ENCODE results near the gene NFKBIE. TPM values are rescaled to one million over a fixed set of nuclear protein-coding genes. Genes with fewer than 3 reads are reported as not detected.

The NFKBIE gene
- total RNA-seq, 1 donor, result 4.7 TPM

DNA sequence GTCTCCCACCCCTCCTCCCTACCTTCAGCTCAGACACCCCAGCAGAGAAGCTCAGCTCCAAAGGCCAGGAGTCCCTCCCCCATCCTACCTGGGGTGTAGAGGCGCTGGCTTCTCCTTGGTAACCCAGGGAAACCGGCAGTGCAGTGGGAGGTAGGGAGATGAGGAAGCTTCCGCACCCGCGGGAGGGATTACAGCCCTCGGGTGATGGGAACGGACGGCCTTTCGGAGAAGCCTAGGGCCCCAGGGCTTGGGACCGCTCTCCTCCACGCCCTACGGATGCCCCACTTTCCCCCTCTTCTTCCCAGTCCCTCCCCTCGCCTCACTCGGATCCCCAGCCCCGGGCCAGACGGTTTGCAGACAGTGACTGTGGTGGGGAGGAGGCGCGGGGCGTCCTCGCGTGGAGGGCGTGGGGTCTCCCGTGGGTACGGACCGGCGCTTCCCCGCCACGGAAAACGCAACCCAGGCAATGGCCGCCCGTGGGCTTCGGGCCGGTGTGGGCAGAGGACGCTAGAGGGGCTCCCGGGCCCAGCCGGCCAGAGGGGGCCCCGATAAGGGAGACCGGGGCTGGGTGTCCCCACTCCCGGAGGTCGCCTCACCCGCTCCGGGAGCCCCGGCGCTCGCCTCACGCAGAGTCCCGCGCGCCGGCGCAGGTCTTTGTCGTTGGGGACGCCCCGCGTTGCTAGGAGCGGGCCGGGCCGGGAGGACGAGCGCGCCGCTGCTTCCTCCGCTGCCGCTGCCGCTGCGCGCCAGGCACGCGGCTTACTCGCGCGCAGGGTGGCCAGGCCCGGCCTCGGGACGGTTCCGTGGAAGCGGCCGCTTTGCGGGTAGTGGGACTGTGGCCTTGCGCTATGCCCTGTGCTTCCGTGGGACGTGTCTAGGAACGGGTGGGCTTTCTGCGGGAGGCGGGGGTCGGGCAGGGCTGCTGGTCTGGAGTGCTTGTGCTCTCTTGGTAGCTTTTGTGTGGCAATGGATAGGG, 32.0 kb upstream of the NFKBIE start:
- Histone ChIP-seq H2AFZ (ENCODE audit: low read length) (no peak overlapping the region), H4K20me1 (ENCODE audit: insufficient read depth, low read length) (peaks cover 3% of the 10 kb centered on the region), H3K79me2 (ENCODE audit: insufficient read depth, low read length) (no peaks in the 10 kb centered on the region), H3K27me3 (ENCODE audit: insufficient read depth, low read length) (peaks cover 53% of the 10 kb centered on the region), H3K9me3 (ENCODE audit: low read depth, low read length) (no peaks in the 10 kb centered on the region), H3K36me3 (ENCODE audit: insufficient read depth, low read length) (peaks cover 11% of the 10 kb centered on the region), H3K4me2 (ENCODE audit: insufficient read depth, low read length) (peak overlapping the region; percentile 39), H3K4me1 (ENCODE audit: insufficient read depth, low read length) (no peaks in the 10 kb centered on the region), H3K4me3 (ENCODE audit: insufficient read depth, low read length) (peak overlapping the region; percentile 42), H3K27ac (ENCODE audit: low read depth, low read length) (no peak overlapping the region)
- DNase-seq (ENCODE audit: insufficient read length, low spot score, missing footprints), result peak; percentile 87
- TF ChIP-seq, protein P1, sequence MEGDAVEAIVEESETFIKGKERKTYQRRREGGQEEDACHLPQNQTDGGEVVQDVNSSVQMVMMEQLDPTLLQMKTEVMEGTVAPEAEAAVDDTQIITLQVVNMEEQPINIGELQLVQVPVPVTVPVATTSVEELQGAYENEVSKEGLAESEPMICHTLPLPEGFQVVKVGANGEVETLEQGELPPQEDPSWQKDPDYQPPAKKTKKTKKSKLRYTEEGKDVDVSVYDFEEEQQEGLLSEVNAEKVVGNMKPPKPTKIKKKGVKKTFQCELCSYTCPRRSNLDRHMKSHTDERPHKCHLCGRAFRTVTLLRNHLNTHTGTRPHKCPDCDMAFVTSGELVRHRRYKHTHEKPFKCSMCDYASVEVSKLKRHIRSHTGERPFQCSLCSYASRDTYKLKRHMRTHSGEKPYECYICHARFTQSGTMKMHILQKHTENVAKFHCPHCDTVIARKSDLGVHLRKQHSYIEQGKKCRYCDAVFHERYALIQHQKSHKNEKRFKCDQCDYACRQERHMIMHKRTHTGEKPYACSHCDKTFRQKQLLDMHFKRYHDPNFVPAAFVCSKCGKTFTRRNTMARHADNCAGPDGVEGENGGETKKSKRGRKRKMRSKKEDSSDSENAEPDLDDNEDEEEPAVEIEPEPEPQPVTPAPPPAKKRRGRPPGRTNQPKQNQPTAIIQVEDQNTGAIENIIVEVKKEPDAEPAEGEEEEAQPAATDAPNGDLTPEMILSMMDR (IDR thresholded peaks at IDR 0.05; ENCODE audit: extremely low read depth, low read depth, low read length), result no peak

DNA sequence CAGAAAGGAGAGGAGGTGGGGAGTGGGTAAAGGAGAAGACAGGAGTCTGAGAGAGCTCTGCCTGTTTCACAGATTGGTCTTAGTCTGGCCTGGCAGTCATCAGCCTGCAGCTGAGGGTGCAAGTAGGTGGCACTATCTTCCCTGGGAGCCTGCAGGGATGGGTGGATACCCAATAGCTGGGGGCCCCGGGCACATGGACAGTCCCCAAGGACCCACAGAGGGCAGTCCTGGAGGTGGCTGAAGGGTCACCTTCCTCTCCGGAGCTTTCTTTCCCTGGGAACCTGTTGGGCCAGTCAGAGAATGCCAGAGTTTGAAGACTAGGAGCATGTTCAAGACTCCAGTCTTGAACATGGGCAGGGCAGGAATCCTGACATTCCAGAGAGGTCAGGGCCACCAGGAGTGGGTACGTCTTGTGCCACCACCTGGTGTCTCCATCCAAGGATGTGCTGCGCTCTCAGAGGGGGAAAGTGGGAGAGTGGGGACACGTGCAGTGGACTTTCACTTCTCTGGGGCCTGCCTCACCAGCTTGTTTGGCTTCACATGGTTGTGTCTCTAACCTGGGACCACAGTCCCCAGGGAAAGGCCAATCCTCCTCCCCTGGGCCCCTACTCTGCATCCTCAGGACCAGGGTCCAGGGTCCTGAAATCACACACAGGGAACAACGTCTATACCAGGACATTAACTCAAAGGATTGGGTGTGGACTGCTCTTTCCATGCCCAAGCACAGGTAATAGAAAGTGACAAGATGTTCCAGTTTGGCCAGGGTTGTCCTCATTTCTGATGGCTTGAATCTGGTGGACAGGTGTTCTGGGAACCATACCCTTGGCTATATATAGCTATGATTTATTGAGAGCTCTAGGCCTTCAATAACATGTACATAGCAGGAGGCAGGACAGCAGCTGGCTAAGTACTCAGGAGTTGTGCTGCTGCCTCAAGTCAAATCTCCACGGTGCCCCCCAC, 29.8 kb upstream of the NFKBIE start:
- no peak overlapping the region for H3K27ac ChIP-seq (ENCODE audit: low read depth, low read length)
- H3K4me1 ChIP-seq (ENCODE audit: insufficient read depth, low read length), result no peaks in the 10 kb centered on the region
- TF ChIP-seq, protein P1 (IDR thresholded peaks at IDR 0.05; ENCODE audit: extremely low read depth, low read depth, low read length), result no peak
- no peak overlapping the region for H3K4me2 ChIP-seq (ENCODE audit: insufficient read depth, low read length)
- H3K79me2 ChIP-seq (ENCODE audit: insufficient read depth, low read length), result no peaks in the 10 kb centered on the region
- no peak overlapping the region for H2AFZ ChIP-seq (ENCODE audit: low read length)
- H3K9me3 ChIP-seq (ENCODE audit: low read depth, low read length), result no peaks in the 10 kb centered on the region
- peaks cover 76% of the 10 kb centered on the region for H3K27me3 ChIP-seq (ENCODE audit: insufficient read depth, low read length)
- peak; percentile 77 for DNase-seq (ENCODE audit: insufficient read length, low spot score, missing footprints)
- peaks cover under 1% of the 10 kb centered on the region for H3K36me3 ChIP-seq (ENCODE audit: insufficient read depth, low read length)
- H4K20me1 ChIP-seq (ENCODE audit: insufficient read depth, low read length), result peaks cover 3% of the 10 kb centered on the region
- H3K4me3 ChIP-seq (ENCODE audit: insufficient read depth, low read length), result no peak overlapping the region

DNA sequence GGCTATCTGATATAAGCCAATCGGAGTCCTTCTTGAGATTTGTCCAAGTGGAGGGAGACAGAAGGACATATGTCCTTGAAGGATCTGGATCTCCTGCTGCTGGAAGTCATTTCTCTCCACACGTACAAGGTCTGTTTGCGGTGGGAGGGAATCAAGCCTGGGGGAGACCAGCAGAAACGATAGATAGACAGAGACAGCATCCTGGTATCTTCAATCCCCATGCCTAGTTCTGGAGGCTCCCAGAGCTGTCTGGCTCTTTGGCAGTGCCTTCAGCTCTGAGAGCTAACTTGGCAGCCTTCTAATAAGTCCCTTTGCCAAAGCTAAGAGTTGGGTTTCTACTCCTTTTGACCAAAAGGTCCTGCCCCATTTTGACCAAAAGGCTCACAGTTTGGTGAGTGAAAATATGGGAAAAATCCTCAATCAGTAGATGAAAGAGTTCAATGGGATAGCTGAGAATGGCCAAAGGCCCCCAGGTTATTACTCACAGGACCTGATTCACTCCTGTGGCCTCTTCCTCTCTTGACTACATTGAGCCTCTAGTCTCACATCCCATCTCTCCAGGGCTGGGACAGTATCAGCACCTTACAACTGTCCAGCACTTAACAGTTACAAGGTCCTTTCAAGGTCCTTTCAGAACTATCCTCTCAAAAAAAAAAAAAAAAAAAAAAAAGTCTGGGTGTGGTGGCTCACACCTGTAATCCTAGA, 27.5 kb upstream of the NFKBIE start:
- Histone ChIP-seq H3K27ac (ENCODE audit: low read depth, low read length) (no peak overlapping the region), H2AFZ (ENCODE audit: low read length) (no peak overlapping the region), H3K9me3 (ENCODE audit: low read depth, low read length) (no peaks in the 10 kb centered on the region), H3K36me3 (ENCODE audit: insufficient read depth, low read length) (no peaks in the 10 kb centered on the region), H4K20me1 (ENCODE audit: insufficient read depth, low read length) (peaks cover under 1% of the 10 kb centered on the region), H3K4me3 (ENCODE audit: insufficient read depth, low read length) (no peak overlapping the region), H3K4me2 (ENCODE audit: insufficient read depth, low read length) (no peak overlapping the region), H3K27me3 (ENCODE audit: insufficient read depth, low read length) (peaks cover 73% of the 10 kb centered on the region), H3K4me1 (ENCODE audit: insufficient read depth, low read length) (no peaks in the 10 kb centered on the region), H3K79me2 (ENCODE audit: insufficient read depth, low read length) (no peaks in the 10 kb centered on the region)
- DNase-seq (ENCODE audit: insufficient read length, low spot score, missing footprints), result no peak
- TF ChIP-seq, protein P1 (IDR thresholded peaks at IDR 0.05; ENCODE audit: extremely low read depth, low read depth, low read length), result no peak

Measured in osteoblast (primary cell).